ENCODE data around the gene SHC4.

The SHC4 gene

DNA sequence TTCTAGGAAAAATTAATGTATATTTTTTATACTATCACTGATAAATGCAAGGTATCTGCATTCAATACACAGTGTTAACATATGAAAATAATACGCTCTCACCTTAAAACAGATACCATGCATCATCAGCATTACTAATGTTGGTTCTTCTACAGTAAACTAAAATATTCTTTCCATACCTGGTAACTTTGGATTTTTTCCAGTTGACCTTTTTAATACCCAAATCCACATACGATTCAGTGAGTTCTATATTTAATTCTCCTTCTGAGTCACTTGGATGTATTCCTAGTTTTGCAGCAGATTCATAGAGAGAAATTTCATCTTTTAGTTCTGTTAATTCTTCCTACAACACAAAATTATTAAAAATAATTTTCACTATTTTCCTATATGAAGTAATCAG lies 182.7 kb downstream of the SHC4 start:
- no peak overlapping the region for H3K4me3 ChIP-seq

DNA sequence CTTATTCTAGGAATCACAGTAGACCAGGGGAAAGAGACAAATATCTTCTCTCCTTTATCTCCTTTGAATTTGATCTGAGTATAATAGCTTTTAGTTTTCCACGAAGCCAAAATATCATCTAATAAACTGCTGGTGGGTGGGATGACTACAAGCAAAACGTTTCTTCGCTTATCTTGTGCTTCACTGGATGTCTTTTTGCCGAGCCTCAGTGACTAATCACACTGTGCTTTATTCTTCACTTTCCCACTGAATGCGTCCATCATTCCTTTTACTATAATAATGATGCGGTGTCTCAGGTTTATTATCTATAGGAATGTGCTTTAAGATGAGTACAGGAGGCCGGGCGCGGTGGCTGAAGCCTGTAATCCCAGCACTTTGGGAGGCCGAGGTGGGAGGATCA lies 185.4 kb downstream of the SHC4 start:
- Histone ChIP-seq H3K4me3 (no peak overlapping the region), H3K27ac (no peak overlapping the region)

More for the DNA sequence above, 182.7 kb downstream of the SHC4 start:
- no peak overlapping the region for H3K27ac ChIP-seq

DNA sequence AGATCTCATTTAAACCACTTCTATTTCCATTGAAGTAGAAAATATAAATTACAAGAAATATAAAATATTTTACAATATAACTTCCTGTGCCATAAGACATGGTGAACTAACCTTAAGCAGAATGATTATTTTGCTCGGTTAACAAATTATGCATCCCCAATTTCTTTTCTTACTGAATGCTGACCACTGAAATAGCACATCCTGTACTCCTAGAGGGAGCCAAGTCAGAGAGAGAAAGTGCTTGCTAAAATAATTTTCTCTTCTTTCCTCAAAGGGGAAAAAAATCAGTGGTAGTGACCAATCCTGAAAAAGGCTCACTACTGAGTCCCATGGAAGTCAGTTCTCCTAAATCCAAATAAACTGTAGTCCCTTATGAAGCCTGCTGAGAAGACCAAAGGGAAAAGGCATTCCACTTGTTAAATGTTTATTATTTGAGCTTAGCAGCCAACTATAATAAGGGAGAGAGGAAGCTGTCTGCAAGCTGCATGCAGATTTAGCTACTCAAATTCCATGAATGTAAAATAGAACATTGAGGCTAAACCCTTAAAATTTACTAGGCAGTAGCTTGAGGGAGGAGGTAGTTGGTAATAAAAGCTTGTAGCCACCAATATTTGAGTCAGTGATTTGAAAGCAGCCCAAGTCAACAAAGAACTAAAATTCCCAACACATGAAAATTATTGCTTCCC lies 185.9 kb downstream of the SHC4 start:
- H3K27ac ChIP-seq, result no peak overlapping the region
- H3K4me3 ChIP-seq, result no peak overlapping the region

DNA sequence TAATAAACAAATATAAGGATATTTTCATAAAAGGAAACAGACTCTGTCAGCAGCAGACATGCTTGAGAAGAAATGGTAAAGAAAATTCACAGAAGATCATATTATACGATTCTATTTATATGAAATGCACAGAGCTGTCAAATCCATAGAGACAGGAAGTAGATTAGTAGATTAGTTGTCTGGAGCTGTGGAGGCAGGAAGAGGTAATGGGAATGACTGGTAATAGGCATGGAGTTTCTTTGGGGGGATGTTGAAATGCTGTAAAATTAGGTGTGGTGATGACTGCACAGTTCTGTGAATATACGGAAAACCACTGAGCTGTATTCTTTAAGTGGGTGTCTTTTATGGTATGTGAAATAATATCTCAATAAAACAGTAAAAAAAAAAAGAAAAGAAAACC lies 188.2 kb downstream of the SHC4 start:
- Histone ChIP-seq H3K4me3 (no peak overlapping the region), H3K27ac (no peak overlapping the region)

DNA sequence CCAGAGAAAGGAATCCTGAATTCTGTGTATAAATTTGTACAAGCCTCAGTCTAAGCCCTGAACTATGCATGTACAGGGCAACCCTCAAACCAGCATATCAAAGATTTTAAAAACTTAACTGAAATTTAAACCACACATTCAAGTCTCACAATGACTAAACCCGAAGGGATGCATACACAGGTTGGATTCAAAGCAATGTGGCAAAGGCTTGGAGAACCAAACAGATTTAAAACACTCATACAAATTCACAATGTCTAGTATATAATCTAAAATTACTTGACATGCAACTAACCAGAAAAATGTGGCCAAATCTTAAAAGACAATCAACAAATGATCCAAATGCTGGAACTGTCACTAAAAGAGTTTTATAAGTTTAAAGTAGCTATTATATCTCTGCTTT lies 189.2 kb downstream of the SHC4 start:
- Histone ChIP-seq H3K4me3 (no peak overlapping the region), H3K27ac (no peak overlapping the region)

Measured in skin epidermis (tissue), 12 donors.